HEK293T (cell line): Measurements from ENCODE around the gene SLC26A1.

Source experiments
- CTCF ChIA-PET: fragments of 350-600 bp; formaldehyde crosslinking; extraction: SDS; loops from one replicate; lab custom pipeline; 2021; ENCODE audit warnings: antibody characterized with exemption, inconsistent platforms; lab: Yijun Ruan, JAX
- POLR2A ChIA-PET: fragments of 350-600 bp; formaldehyde crosslinking; extraction: SDS; loops from one replicate; lab custom pipeline; 2020; ENCODE audit warnings: antibody characterized with exemption, inconsistent platforms; lab: Yijun Ruan, JAX
- DNase-seq: peaks from one replicate; pipeline ENCODE4 v3.0.0; 2012; ENCODE audit warnings: mixed read lengths; ENCODE audit errors: extremely low spot score
- ARNT ChIP-seq: fragments of 450-650 bp; IDR thresholded peaks from 2 replicates; pipeline ENCODE4 v1.6.1; 2017; ENCODE audit warnings: mild to moderate bottlenecking
- BHLHE40 ChIP-seq: fragments of 450-650 bp; IDR thresholded peaks from 2 replicates; pipeline ENCODE4 v1.6.1; 2016; ENCODE audit warnings: mild to moderate bottlenecking, moderate library complexity, borderline replicate concordance
- CTBP1 ChIP-seq: fragments of 450-650 bp; IDR thresholded peaks from 2 replicates; pipeline ENCODE4 v1.6.1; 2016; ENCODE audit warnings: borderline replicate concordance
- ELF4 ChIP-seq: fragments of 450-650 bp; IDR thresholded peaks from 2 replicates; pipeline ENCODE4 v1.6.1; 2017; ENCODE audit warnings: antibody characterized with exemption
- FOXA1 ChIP-seq: fragments of 450-650 bp; IDR thresholded peaks from 2 replicates; pipeline ENCODE4 v1.6.1; 2016; ENCODE audit warnings: mild to moderate bottlenecking
- FOXK2 ChIP-seq: fragments of 450-650 bp; IDR thresholded peaks from 2 replicates; pipeline ENCODE4 v1.6.1; 2016; ENCODE audit warnings: mild to moderate bottlenecking
- FOXM1 ChIP-seq: fragments of 450-650 bp; IDR thresholded peaks from 2 replicates; pipeline ENCODE4 v1.6.1; 2017; ENCODE audit warnings: mild to moderate bottlenecking, borderline replicate concordance
- HDGF ChIP-seq: fragments of 450-650 bp; IDR thresholded peaks from 2 replicates; pipeline ENCODE4 v1.6.1; 2017; ENCODE audit warnings: antibody characterized with exemption, borderline replicate concordance
- L3MBTL2 ChIP-seq: fragments of 450-650 bp; conservative IDR thresholded peaks from 2 replicates; pipeline ENCODE4 v1.6.1; 2016; ENCODE audit warnings: mild to moderate bottlenecking
- LEF1 ChIP-seq: fragments of 450-650 bp; IDR thresholded peaks from 2 replicates; pipeline ENCODE4 v1.6.1; 2017; ENCODE audit warnings: mild to moderate bottlenecking, borderline replicate concordance
- NFRKB ChIP-seq: fragments of 450-650 bp; IDR thresholded peaks from 2 replicates; pipeline ENCODE4 v1.6.1; 2016; ENCODE audit warnings: mild to moderate bottlenecking, moderate library complexity
- PKNOX1 ChIP-seq: fragments of 450-650 bp; IDR thresholded peaks from 2 replicates; pipeline ENCODE4 v1.6.1; 2016
- SP1 ChIP-seq: fragments of 450-650 bp; IDR thresholded peaks from 2 replicates; pipeline ENCODE4 v1.6.1; 2017
- SUZ12 ChIP-seq: fragments of 450-650 bp; IDR thresholded peaks from 2 replicates; pipeline ENCODE4 v1.6.1; 2016; ENCODE audit warnings: mild to moderate bottlenecking
- TARDBP ChIP-seq: fragments of 450-650 bp; IDR thresholded peaks from 2 replicates; pipeline ENCODE4 v1.6.1; 2016
- ZNF384 ChIP-seq: fragments of 450-650 bp; IDR thresholded peaks from 2 replicates; pipeline ENCODE4 v1.6.1; 2016

SLC26A1 gene

GRCh38 chr4:1033840-1034551, 40.8 kb upstream of the SLC26A1 start:
- no peak for DNase-seq
- POLR2A ChIA-PET: no interaction called here
- CTCF ChIA-PET: no interaction called here
- no peak for TF ChIP-seq LEF1

GRCh38 chr4:1032861-1033260, 39.7 kb upstream of the SLC26A1 start:
- CTCF ChIA-PET: no interaction called here
- POLR2A ChIA-PET: no interaction called here
- DNase-seq: no peak
- no peak for TF ChIP-seq SUZ12
- TF ChIP-seq TARDBP: no peak
- no peak for TF ChIP-seq ARNT
- no peak for TF ChIP-seq HDGF
- no peak for TF ChIP-seq LEF1
- TF ChIP-seq FOXK2: no peak
- TF ChIP-seq FOXA1: no peak
- TF ChIP-seq PKNOX1: no peak
- no peak for TF ChIP-seq NFRKB
- TF ChIP-seq ELF4: no peak
- no peak for TF ChIP-seq SP1
- TF ChIP-seq L3MBTL2: no peak
- no peak for TF ChIP-seq BHLHE40
- TF ChIP-seq CTBP1: no peak
- TF ChIP-seq ZNF384: no peak
- no peak for TF ChIP-seq FOXM1

- ChIA-PET POLR2A (no interaction called here), CTCF (no interaction called here)
- no peak for DNase-seq
- TF ChIP-seq ZNF384: no peak
- no peak for TF ChIP-seq ELF4
Observed at GRCh38 chr4:1031956-1032795, 39.0 kb upstream of the SLC26A1 start.

GRCh38 chr4:1031346-1031745, 38.1 kb upstream of the SLC26A1 start:
- DNase-seq: no peak
- ChIA-PET CTCF (no interaction called here), POLR2A (no interaction called here)
- TF ChIP-seq ZNF384: no peak
- TF ChIP-seq NFRKB: no peak
- no peak for TF ChIP-seq CTBP1
- TF ChIP-seq FOXA1: no peak
- no peak for TF ChIP-seq ELF4
- no peak for TF ChIP-seq HDGF
- TF ChIP-seq L3MBTL2: no peak
- no peak for TF ChIP-seq BHLHE40
- no peak for TF ChIP-seq PKNOX1
- TF ChIP-seq FOXK2: no peak

- TF ChIP-seq BHLHE40: no peak
- no peak for TF ChIP-seq FOXM1
- no peak for TF ChIP-seq LEF1
- TF ChIP-seq L3MBTL2: no peak
- no peak for TF ChIP-seq NFRKB
- TF ChIP-seq FOXA1: no peak
- TF ChIP-seq ZNF384: no peak
- no peak for TF ChIP-seq SP1
- TF ChIP-seq FOXK2: no peak
- TF ChIP-seq HDGF: no peak
- POLR2A ChIA-PET: no interaction called here
- no peak for DNase-seq
- CTCF ChIA-PET: no interaction called here
Observed at GRCh38 chr4:1030559-1030958, 37.4 kb upstream of the SLC26A1 start.

- ChIA-PET POLR2A (no interaction called here), CTCF (no interaction called here)
- DNase-seq: no peak
- TF ChIP-seq TARDBP: no peak
- TF ChIP-seq NFRKB: no peak
- no peak for TF ChIP-seq L3MBTL2
- no peak for TF ChIP-seq HDGF
- no peak for TF ChIP-seq ZNF384
- TF ChIP-seq ELF4: no peak
- no peak for TF ChIP-seq FOXK2
Observed at GRCh38 chr4:1030031-1030430, 36.8 kb upstream of the SLC26A1 start.

- ChIA-PET POLR2A (no interaction called here), CTCF (no interaction called here)
- no peak for DNase-seq
- no peak for TF ChIP-seq BHLHE40
- no peak for TF ChIP-seq FOXA1
Observed at GRCh38 chr4:1029529-1029928, 36.3 kb upstream of the SLC26A1 start.
